ENCODE measurements around the gene KRT6A.

DNA sequence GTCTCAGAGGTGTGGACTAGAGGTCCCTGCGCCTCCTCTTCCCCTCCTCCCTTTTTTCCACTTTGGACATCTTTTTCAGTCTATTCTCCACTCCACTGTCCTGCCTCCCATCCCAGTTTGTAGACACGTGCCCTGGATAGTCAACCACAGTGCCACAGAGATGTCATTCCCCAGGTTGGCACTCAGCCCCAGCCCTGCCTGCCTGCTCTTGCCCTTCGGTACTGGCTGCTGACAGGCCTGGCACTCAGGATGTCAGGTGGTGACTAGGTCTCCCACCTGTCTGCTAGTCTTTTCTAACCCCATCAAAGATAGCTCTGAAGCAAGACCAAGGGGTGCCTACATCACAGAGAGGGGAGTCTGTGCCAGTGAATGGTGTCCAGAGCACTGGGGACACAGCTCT, 44.0 kb upstream of the KRT6A start:
- TF ChIP-seq POLR2A (IDR thresholded peaks at IDR 0.05; ENCODE audit: low read length) (no peak), GATA1 (IDR thresholded peaks at IDR 0.05; ENCODE audit: low read depth, low read length) (no peak)

Data from erythroblast (primary cell).